K562 (cell line): ENCODE data around the gene MECR. TPM values are rescaled to one million over a fixed set of nuclear protein-coding genes. Genes with fewer than 3 reads are reported as not detected.

Experiments
- ATAC-seq: fragments of 200-7000 bp; cut with Tn5 transposase; 3 replicates; pipeline ENCODE4 v1.9.1; 2020; ENCODE audit warnings: moderate library complexity
- BruUV-seq: library from RNA; stranded (reverse); fragments of 400-500 nt; replicated peaks from 2 replicates; lab custom pipeline; 2021; lab: Mats Ljungman, UMichigan
- CTCF ChIA-PET: fragments of 300-600 bp; formaldehyde crosslinking; extraction: SDS; loops from one replicate; lab custom pipeline; 2021; ENCODE audit warnings: low intra/inter-chr PET ratio; lab: Yijun Ruan, JAX
- POLR2A ChIA-PET: fragments of 300-600, 350-650 bp; sonication (Branson Sonifier 250); formaldehyde crosslinking; extraction: SDS; loops from one replicate; lab custom pipeline; 2021; ENCODE audit warnings: antibody characterized with exemption, inconsistent platforms; lab: Yijun Ruan, JAX
- DNase-seq, 4 experiments: peaks; one replicate each; pipeline versions ENCODE4 v3.0.0 to v3.0.0-alpha.2; 2011 to 2018; ENCODE audit warnings: low spot score in 3 of 4, mixed read lengths in 3 of 4; ENCODE audit errors: extremely low read depth in 1 of 4
- FAIRE-seq: peaks from 2 replicates; lab custom pipeline; 2011; peaks lifted over from hg19 to GRCh38; lab: Jason Lieb, UNC
- H2AFZ ChIP-seq: 2 replicates; pipeline ENCODE4 v1.6.0; 2011; ENCODE audit warnings: low read depth, low read length, control low read depth, inconsistent platforms
- H3K27ac ChIP-seq: fragments of 200-600 bp; 3 replicates; pipeline ENCODE4 v1.8.0; 2011; ENCODE audit warnings: low read depth, mild to moderate bottlenecking, control low read depth, inconsistent platforms, low read length, moderate library complexity, mixed read lengths; ENCODE audit errors: extremely low read depth
- H3K27me3 ChIP-seq, 2 experiments: fragments of 300-600 bp in 1 of 2; 2 replicates in 1 of 2; 3 replicates in 1 of 2; pipeline versions ENCODE4 v1.6.0 to v1.8.0; 2011; ENCODE audit warnings: inconsistent platforms in 2 of 2, low read length in 2 of 2, mild to moderate bottlenecking in 1 of 2, mixed read lengths in 1 of 2, moderate library complexity in 1 of 2; ENCODE audit not compliant: control insufficient read depth in 2 of 2, insufficient read depth in 2 of 2
- H3K36me3 ChIP-seq: fragments of 300-600 bp; 3 replicates; pipeline ENCODE4 v1.8.0; 2011; ENCODE audit warnings: mild to moderate bottlenecking, low read length, inconsistent platforms; ENCODE audit not compliant: control insufficient read depth, insufficient read depth
- H3K4me1 ChIP-seq, 2 experiments: fragments of 200-600 bp in 1 of 2; replicated peaks in 1 of 2; 2 replicates in 1 of 2; 3 replicates in 1 of 2; pipeline versions ENCODE4 v1.5.1 to v1.8.0; 2011; ENCODE audit warnings: inconsistent platforms in 2 of 2, low read length in 2 of 2, mild to moderate bottlenecking in 1 of 2, mixed read lengths in 1 of 2, moderate library complexity in 1 of 2; ENCODE audit not compliant: control insufficient read depth in 2 of 2, insufficient read depth in 2 of 2
- H3K4me2 ChIP-seq: 2 replicates; pipeline ENCODE4 v1.6.1; 2011; ENCODE audit warnings: low read length, control low read depth, inconsistent platforms, mixed read lengths; ENCODE audit not compliant: insufficient read depth
- H3K4me3 ChIP-seq: fragments of 200-600 bp; sonication (generic), shearing (Covaris generic); 2 replicates; pipeline ENCODE4 v1.5.1; 2016; ENCODE audit warnings: control low read depth, inconsistent platforms
- H3K79me2 ChIP-seq: fragments of 200-600 bp; 3 replicates; pipeline ENCODE4 v1.8.0; 2011; ENCODE audit warnings: low read length, inconsistent platforms; ENCODE audit not compliant: control insufficient read depth, insufficient read depth
- H3K9ac ChIP-seq, 2 experiments: 2 replicates each; pipeline versions ENCODE4 v1.6.0 to v1.6.1; 2011; ENCODE audit warnings: low read depth in 2 of 2, low read length in 2 of 2, control low read depth in 1 of 2, inconsistent platforms in 1 of 2, mild to moderate bottlenecking in 1 of 2, mixed read lengths in 1 of 2; ENCODE audit not compliant: insufficient read depth in 1 of 2
- H3K9me1 ChIP-seq: one replicate; pipeline ENCODE4 v1.6.0; 2011; ENCODE audit warnings: inconsistent platforms, mild to moderate bottlenecking, low read length, moderate library complexity; ENCODE audit not compliant: control insufficient read depth, insufficient read depth
- H3K9me3 ChIP-seq: replicated peaks from 2 replicates; pipeline ENCODE4 v1.5.1; 2011; ENCODE audit warnings: low read depth, low read length, inconsistent platforms; ENCODE audit not compliant: control insufficient read depth, insufficient read depth
- H4K20me1 ChIP-seq: replicated peaks from 2 replicates; pipeline ENCODE4 v1.6.1; 2011; ENCODE audit warnings: low read length, inconsistent platforms, mixed read lengths; ENCODE audit not compliant: control insufficient read depth, insufficient read depth
- DDX20 ChIP-seq: fragments of 450-650 bp; IDR thresholded peaks from 2 replicates; pipeline ENCODE4 v1.6.1; 2016; ENCODE audit warnings: missing genetic modification characterization, low read depth, mild to moderate bottlenecking, missing compliant biosample characterization, moderate library complexity
- DIDO1 ChIP-seq: fragments of 450-650 bp; IDR thresholded peaks from 2 replicates; pipeline ENCODE4 v1.6.1; 2016; ENCODE audit warnings: low read depth, missing biosample characterization, missing genetic modification characterization
- EGR1 ChIP-seq: fragments of 450-650 bp; conservative IDR thresholded peaks from 2 replicates; pipeline ENCODE4 v1.6.1; 2017; ENCODE audit warnings: mild to moderate bottlenecking
- FOXJ3 ChIP-seq: sonication (generic); formaldehyde crosslinking; IDR thresholded peaks from 2 replicates; pipeline ENCODE4 v1.4.0; 2020; ENCODE audit warnings: mild to moderate bottlenecking, missing genetic modification reagents
- MIER1 ChIP-seq: fragments of 450-650 bp; IDR thresholded peaks from 2 replicates; pipeline ENCODE4 v1.6.1; 2016; ENCODE audit warnings: antibody characterized with exemption, mild to moderate bottlenecking, low read depth
- NR2F6 ChIP-seq: fragments of 450-650 bp; formaldehyde crosslinking; IDR thresholded peaks from 2 replicates; pipeline ENCODE4 v1.4.0; 2020; ENCODE audit warnings: mild to moderate bottlenecking
- POU5F1 ChIP-seq: fragments of 150-350 bp; IDR thresholded peaks from 2 replicates; pipeline ENCODE4 v1.6.1; 2014; ENCODE audit warnings: borderline replicate concordance, low read length, low read depth, mild to moderate bottlenecking; ENCODE audit not compliant: partially characterized antibody
- PTTG1 ChIP-seq: fragments of 450-650 bp; IDR thresholded peaks from 2 replicates; pipeline ENCODE4 v1.6.1; 2016; ENCODE audit warnings: low read depth, mild to moderate bottlenecking, missing genetic modification characterization, missing compliant biosample characterization
- SAP30 ChIP-seq: fragments of 200-600 bp; sonication (generic); IDR thresholded peaks from 2 replicates; pipeline ENCODE4 v1.6.1; 2012; ENCODE audit warnings: borderline replicate concordance, low read depth, mild to moderate bottlenecking, moderate library complexity, low read length, control low read depth, inconsistent platforms; ENCODE audit not compliant: insufficient read depth, poor library complexity, severe bottlenecking
- TAF7 ChIP-seq: fragments of 450-650 bp; IDR thresholded peaks from 2 replicates; pipeline ENCODE4 v1.6.1; 2016; ENCODE audit warnings: missing genetic modification characterization, missing compliant biosample characterization
- WHSC1 ChIP-seq: IDR thresholded peaks from one replicate; pipeline ENCODE4 v1.6.1; 2012; ENCODE audit warnings: low read length, control low read depth, inconsistent platforms
- ZNF124 ChIP-seq: sonication (generic); formaldehyde crosslinking; IDR thresholded peaks from 2 replicates; pipeline ENCODE4 v1.8.1; 2022; ENCODE audit warnings: missing genetic modification reagents
- ZNF282 ChIP-seq: sonication (generic); formaldehyde crosslinking; IDR thresholded peaks from 2 replicates; pipeline ENCODE4 v1.8.1; 2023; ENCODE audit warnings: missing genetic modification reagents
- WGBS: fragments of 100-300 bp; shearing (Covaris generic); methylation state at CpG from one replicate; pipeline ENCODE4 v1.1.6; 2016; ENCODE audit warnings: low coverage, mixed read lengths; ENCODE audit not compliant: insufficient coverage; ENCODE audit errors: missing lambda C conversion rate; 5-methylcytosine and 5-hydroxymethylcytosine counted together
- in situ Hi-C: fragments of 300-500 bp; cut with MboI; formaldehyde crosslinking; loops from 4 replicates; pipeline ENCODE4 v1.15.0; 2018; ENCODE audit warnings: inconsistent platforms, mixed read lengths
- intact Hi-C: fragments of 100-400 bp; cut with micrococcal nuclease; formaldehyde crosslinking; loops from 2 replicates; pipeline ENCODE4 v1.14.2; 2022
- polyA plus RNA-seq, 8 experiments: library from polyadenylated mRNA; depleted of rRNA in 4 of 8; stranded (reverse) in 5 of 8; unstranded in 3 of 8; fragments of >200 nt; fragmentation: Nextera tagmentation in 2 of 8; fragmentation: Illumina TruSeq in 1 of 8; extraction: Ambion mirVana in 2 of 8; extraction: Trizol in 1 of 8; gene quantifications; 2 replicates each; pipeline versions ENCODE4 v1.2.1 to v1.2.3, GENCODE V29; 2011 to 2014; ENCODE audit warnings: inconsistent platforms in 1 of 8, missing spikeins in 1 of 8
- total RNA-seq, 7 experiments: library from RNA; depleted of rRNA in 6 of 7; stranded (reverse); fragments of >200 nt in 6 of 7; fragmentation: Illumina TruSeq in 2 of 7; extraction: Trizol in 2 of 7; gene quantifications; 2 replicates each; pipeline versions ENCODE4 v1.2.1 to v1.2.3, GENCODE V29; 2011 to 2021; ENCODE audit warnings: low replicate concordance in 1 of 7
- TF ChIP-seq, protein P1 (sequence below): fragments of 250-450 bp; sonication (Bioruptor Pico); IDR thresholded peaks from 2 replicates; pipeline ENCODE4 v1.5.0; 2020; ENCODE audit warnings: mild to moderate bottlenecking

The MECR gene
- total and polyA plus RNA-seq, 9 of the 15 experiments (the other 6 are each of a cell fraction or from before 2014, with no cell fraction given) = 10.4 to 58.6 (median 42.9) TPM

DNA sequence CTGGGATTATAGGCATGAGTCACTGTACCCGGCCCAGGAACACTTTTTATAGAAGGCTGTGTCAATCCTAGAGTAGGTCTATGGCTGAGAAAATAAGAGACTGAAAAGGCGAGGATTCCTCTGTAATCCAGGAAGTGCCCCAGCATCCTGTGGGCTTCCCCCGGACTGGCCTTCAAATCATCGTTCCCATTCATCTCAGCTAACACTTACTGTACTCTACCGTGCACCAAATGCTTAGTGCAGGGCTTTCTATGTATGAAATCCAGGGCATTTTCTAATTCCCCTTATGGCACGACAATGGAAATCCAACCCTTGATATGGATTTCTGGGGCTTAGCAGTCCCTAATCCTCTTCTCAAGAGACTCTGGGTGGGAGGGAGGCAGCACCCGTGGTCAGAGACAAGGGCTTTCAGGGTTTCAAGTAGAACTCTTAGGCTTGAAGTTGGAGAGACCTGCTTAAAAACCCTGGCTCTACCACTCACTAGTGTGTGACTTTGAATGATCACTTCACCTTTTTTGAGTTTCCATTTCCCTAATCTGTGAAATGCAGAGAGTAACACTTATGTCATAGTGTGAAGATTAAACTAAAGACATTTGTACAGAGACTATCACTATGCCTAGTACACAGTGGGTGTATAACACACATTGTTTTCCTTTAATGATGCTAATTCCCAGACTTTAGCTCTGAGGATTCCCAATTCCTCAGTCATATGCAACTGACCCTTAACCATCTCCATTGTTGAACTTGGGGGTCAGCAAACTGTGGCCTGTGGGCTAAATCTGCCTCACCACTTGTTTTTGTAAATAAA lies 20.3 kb downstream of the MECR start:
- H3K9me3 ChIP-seq = no peaks in the 10 kb centered on the region
- no peak for TF ChIP-seq DDX20 (tag)
- no peak for TF ChIP-seq POU5F1
- no peak for TF ChIP-seq TAF7 (tag)
- TF ChIP-seq ZNF124 = no peak
- TF ChIP-seq, protein P1, sequence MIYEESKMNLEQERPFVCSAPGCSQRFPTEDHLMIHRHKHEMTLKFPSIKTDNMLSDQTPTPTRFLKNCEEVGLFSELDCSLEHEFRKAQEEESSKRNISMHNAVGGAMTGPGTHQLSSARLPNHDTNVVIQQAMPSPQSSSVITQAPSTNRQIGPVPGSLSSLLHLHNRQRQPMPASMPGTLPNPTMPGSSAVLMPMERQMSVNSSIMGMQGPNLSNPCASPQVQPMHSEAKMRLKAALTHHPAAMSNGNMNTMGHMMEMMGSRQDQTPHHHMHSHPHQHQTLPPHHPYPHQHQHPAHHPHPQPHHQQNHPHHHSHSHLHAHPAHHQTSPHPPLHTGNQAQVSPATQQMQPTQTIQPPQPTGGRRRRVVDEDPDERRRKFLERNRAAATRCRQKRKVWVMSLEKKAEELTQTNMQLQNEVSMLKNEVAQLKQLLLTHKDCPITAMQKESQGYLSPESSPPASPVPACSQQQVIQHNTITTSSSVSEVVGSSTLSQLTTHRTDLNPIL = no peak
- no peak for TF ChIP-seq SAP30
- no peak for TF ChIP-seq MIER1
- no peak for TF ChIP-seq PTTG1 (tag)
- no peak for TF ChIP-seq ZNF282
- TF ChIP-seq FOXJ3 (CRISPR knock-in tag) = no peak
- no peak for TF ChIP-seq EGR1
- TF ChIP-seq WHSC1 = no peak
- TF ChIP-seq DIDO1 (tag) = no peak
- TF ChIP-seq NR2F6 (CRISPR knock-in tag) = no peak
- H3K36me3 ChIP-seq = peaks cover 73% of the 10 kb centered on the region
- H2AFZ ChIP-seq = no peak overlapping the region
- ChIA-PET POLR2A (interaction anchor here (1.0 to 1.2 kb wide), 2 partner anchors 8 to 16 kb away, joined by 3 to 5 read pairs; no protein-coding TSS in a partner anchor), CTCF (no interaction called here)
- FAIRE-seq (no peak), ATAC-seq (no peak), DNase-seq (no peak)
- no peak overlapping the region for H3K27ac ChIP-seq
- WGBS = 78% methylated on average over 7 of the region's 7 CpGs
- H4K20me1 ChIP-seq = no peaks in the 10 kb centered on the region
- H3K79me2 ChIP-seq = no peaks in the 10 kb centered on the region
- intact Hi-C loops = no loop called here
- H3K4me1 ChIP-seq = peaks cover 20% of the 10 kb centered on the region in 2 experiments; a peak in 4 of 5 replicates
- no peak overlapping the region for H3K4me3 ChIP-seq
- H3K27me3 ChIP-seq = no peaks in the 10 kb centered on the region
- H3K9me1 ChIP-seq = no peaks in the 10 kb centered on the region
- no TSS peak for BruUV-seq
- in situ Hi-C loops = no loop called here
- no peak overlapping the region for H3K4me2 ChIP-seq
- no peak overlapping the region for H3K9ac ChIP-seq
